RWPE2 (cell line): ENCODE data around the gene HOXC5.

Experiments
- ATAC-seq: fragments of 200-7000 bp; cut with Tn5 transposase; 3 replicates; pipeline ENCODE4 v1.9.1; 2021; ENCODE audit warnings: low read depth
- DNase-seq: peaks from one replicate; pipeline ENCODE4 v3.0.0-alpha.2; 2020; ENCODE audit warnings: low spot score
- H3K27ac ChIP-seq: fragments of 450-650 bp; 2 replicates; pipeline ENCODE4 v1.5.1; 2017; ENCODE audit warnings: mild to moderate bottlenecking; ENCODE audit not compliant: poor library complexity, severe bottlenecking
- H3K27me3 ChIP-seq: fragments of 250-450 bp; sonication (Bioruptor Pico); 2 replicates; pipeline ENCODE4 v1.5.1; 2021; ENCODE audit warnings: mild to moderate bottlenecking, moderate library complexity; ENCODE audit not compliant: insufficient read depth, poor library complexity, severe bottlenecking
- H3K36me3 ChIP-seq: fragments of 250-450 bp; sonication (Bioruptor Pico); 2 replicates; pipeline ENCODE4 v1.5.1; 2020; ENCODE audit warnings: low read depth, mild to moderate bottlenecking, moderate library complexity
- H3K4me1 ChIP-seq: fragments of 250-450 bp; sonication (Bioruptor Pico); 2 replicates; pipeline ENCODE4 v1.5.1; 2021; ENCODE audit warnings: mild to moderate bottlenecking, moderate library complexity; ENCODE audit not compliant: insufficient read depth, poor library complexity, severe bottlenecking
- H3K4me3 ChIP-seq: fragments of 250-450 bp; sonication (Bioruptor Pico); 2 replicates; pipeline ENCODE4 v1.5.1; 2021; ENCODE audit warnings: mild to moderate bottlenecking, moderate library complexity; ENCODE audit not compliant: severe bottlenecking
- H3K9me3 ChIP-seq: fragments of 250-450 bp; sonication (Bioruptor Pico); 2 replicates; pipeline ENCODE4 v1.5.1; 2021; ENCODE audit warnings: mild to moderate bottlenecking, moderate library complexity; ENCODE audit not compliant: severe bottlenecking
- TF ChIP-seq, protein P1 (sequence below): fragments of 450-650 bp; IDR thresholded peaks from one replicate; pipeline ENCODE4 v1.5.1; 2017; ENCODE audit warnings: mild to moderate bottlenecking, moderate library complexity; ENCODE audit not compliant: poor library complexity, severe bottlenecking

The HOXC5 gene

DNA sequence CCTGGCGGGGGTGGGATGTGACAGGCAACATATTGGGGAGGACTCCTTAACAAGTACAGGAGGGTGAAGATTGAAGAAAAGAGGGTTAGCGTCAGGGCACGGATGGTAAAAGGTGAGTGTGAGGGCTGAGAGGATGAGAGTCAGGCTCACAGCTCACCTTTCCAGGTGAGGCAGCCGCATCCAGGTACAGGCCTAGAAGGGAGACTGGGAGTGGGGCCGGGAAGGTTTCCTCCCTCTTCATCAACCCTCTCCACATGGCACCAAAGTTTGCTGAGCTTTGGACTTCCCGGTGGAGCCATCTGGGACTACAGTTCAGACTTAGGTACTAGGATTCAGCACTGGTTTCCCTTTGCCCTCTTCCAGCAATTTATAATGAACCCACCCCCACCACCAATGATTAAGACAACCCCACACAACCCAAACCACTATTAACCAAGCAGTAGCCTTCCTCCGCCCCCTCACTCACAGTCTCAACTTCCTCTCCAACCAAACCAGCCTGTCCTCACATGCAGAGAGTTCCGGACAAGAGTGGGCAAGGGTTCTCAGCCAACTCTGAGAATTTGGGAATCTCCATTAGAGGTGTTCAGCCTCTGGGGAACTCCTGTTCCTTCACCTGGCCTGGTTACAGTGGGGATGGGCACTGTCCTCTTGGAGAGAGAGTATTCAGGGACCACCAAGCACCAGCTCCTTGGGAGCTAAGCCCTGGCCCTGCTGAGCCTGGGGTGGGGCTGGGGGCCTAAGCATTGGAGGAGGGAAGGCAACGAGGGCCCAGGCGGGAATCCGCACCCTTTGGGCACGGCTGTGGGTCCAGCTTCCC, 18.4 kb downstream of the HOXC5 start:
- TF ChIP-seq, protein P1, sequence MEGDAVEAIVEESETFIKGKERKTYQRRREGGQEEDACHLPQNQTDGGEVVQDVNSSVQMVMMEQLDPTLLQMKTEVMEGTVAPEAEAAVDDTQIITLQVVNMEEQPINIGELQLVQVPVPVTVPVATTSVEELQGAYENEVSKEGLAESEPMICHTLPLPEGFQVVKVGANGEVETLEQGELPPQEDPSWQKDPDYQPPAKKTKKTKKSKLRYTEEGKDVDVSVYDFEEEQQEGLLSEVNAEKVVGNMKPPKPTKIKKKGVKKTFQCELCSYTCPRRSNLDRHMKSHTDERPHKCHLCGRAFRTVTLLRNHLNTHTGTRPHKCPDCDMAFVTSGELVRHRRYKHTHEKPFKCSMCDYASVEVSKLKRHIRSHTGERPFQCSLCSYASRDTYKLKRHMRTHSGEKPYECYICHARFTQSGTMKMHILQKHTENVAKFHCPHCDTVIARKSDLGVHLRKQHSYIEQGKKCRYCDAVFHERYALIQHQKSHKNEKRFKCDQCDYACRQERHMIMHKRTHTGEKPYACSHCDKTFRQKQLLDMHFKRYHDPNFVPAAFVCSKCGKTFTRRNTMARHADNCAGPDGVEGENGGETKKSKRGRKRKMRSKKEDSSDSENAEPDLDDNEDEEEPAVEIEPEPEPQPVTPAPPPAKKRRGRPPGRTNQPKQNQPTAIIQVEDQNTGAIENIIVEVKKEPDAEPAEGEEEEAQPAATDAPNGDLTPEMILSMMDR = no peak
- ATAC-seq (peak; percentile 26; the same call in 2 of the 3 replicates), DNase-seq (no peak)
- Histone ChIP-seq H3K27me3 (peaks cover 91% of the 10 kb centered on the region), H3K4me1 (no peaks in the 10 kb centered on the region), H3K9me3 (no peaks in the 10 kb centered on the region), H3K36me3 (no peaks in the 10 kb centered on the region), H3K27ac (no peak overlapping the region), H3K4me3 (no peak overlapping the region)

DNA sequence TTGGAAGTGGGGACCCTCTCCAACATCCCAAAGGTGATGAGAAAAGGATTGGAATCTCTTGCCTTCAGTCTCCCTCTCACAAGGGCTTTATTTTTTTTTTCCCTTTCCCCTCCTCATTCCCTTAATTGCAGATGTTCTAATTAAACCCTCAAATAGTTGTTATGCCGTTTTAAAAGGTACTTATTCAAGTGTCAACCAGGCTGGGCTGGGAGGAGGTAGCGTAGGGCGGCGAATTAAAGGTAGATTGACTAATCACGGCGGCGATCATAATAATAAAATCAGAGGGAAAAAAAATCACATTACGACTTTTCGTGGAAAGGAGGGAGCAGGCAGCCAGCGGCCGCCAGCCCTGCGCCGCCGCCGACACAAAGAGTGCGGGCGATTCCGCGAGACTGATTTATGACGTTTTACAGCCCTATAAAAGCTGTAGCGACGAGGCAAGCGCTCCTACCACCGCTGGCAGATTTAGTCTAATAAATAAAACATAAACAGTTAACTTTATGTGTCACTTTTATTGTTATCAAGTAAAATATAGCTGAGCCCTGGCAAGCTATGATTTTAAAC, 19.1 kb downstream of the HOXC5 start:
- Histone ChIP-seq H3K27ac (no peak overlapping the region), H3K4me3 (no peak overlapping the region), H3K9me3 (no peaks in the 10 kb centered on the region), H3K27me3 (peaks cover 86% of the 10 kb centered on the region), H3K4me1 (no peaks in the 10 kb centered on the region), H3K36me3 (no peaks in the 10 kb centered on the region)
- DNase-seq = no peak
- ATAC-seq = no peak
- TF ChIP-seq, protein P1 = no peak

DNA sequence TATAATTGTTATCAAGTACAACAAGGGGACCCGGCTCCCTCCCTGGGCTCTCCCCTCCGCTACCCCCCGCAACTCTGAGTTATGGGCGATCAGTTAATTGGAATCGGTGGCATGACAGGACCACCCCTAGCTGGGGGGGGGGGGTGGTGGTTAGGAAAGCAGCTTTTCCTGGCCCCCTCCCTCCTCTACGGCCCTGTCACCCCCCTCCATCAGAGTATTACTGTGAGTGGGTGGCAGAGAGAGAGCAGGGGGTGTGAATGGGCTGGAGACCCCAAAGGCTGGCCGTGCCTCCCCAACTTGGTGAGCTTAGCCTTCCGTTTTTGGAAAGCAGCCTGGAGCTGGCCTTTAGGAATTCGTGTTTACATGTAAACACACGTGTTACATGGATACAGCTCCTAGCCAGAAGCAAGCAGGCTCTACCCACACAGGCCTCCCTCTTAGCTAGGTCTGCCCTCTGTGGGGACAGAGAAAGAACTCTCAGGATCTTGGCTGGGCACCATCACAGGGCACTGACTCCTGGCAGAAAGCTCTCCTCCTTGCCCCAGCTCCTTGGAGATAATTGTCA, 19.7 kb downstream of the HOXC5 start:
- peaks cover 80% of the 10 kb centered on the region for H3K27me3 ChIP-seq
- H3K4me3 ChIP-seq = no peak overlapping the region
- no peaks in the 10 kb centered on the region for H3K9me3 ChIP-seq
- H3K36me3 ChIP-seq = no peaks in the 10 kb centered on the region
- DNase-seq = no peak
- no peaks in the 10 kb centered on the region for H3K4me1 ChIP-seq
- no peak for ATAC-seq
- no peak overlapping the region for H3K27ac ChIP-seq
- TF ChIP-seq, protein P1 = no peak

DNA sequence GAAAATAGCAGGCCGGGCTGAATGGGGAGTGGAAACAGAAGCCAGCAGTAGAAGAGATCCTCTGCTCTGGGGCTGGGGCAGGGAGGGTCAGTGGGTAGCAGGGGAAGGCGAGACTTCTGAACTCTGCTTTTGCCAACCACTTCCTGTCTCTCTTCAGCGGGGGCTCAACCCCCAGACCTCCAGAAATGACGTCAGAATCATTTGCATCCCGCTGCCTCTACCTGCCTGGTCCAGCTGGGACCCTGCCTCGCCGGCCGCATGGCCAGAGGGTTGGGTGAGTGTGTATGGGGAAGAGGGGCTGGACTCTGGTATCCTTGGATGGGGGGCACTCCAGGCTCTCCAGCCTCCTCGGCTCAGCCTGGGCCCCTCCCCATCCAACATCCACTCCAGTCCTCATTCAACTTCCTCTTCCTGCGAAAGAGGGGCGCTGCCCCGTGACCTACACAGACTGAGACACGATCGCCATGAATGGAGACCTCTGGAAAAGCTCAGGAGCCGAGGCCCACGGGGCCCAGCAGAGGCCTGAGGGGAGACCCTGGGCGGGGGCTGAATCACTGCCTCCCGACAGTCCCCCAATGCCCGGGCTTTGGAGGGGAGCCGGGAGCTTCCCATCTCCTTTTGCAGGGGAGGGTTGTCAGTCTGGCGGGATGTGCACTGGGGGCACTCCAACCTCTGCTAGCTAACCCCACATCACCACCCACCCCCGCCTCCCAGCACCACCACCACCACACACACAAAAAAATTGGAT, 20.3 kb downstream of the HOXC5 start:
- Histone ChIP-seq H3K4me3 (no peak overlapping the region), H3K27me3 (peaks cover 74% of the 10 kb centered on the region), H3K4me1 (no peaks in the 10 kb centered on the region), H3K9me3 (no peaks in the 10 kb centered on the region), H3K36me3 (no peaks in the 10 kb centered on the region), H3K27ac (no peak overlapping the region)
- DNase-seq = no peak
- TF ChIP-seq, protein P1 = no peak
- ATAC-seq = no peak
